ENCODE results near the gene CACNB4. TPM values are rescaled to one million over a fixed set of nuclear protein-coding genes. Genes with fewer than 3 reads are reported as not detected.

CACNB4 gene
- total and polyA plus RNA-seq, 4 donors, result 13.8 to 62.9 (median 23.6) TPM

DNA sequence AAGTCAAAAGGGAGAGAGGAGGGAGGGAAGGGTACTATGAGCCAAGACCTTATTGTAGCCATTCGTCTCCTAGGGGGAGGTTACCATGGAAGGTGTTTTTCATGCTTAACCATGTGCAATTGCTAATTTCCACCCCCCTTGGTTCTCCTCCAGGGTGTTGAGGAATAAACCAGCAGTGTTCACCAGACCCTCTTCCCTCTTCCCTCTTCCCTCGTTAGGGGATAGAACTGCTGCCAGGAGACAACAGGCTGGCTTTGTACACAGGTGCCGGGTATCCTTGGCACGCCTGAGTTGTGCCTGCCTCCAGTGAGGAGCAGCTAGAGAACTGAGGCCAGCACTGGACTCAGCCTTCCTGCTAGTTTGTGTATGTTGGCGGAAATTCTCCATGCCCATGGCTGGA lies 229.6 kb downstream of the CACNB4 start:
- no peaks in the 10 kb centered on the region for H3K4me1 ChIP-seq (ENCODE audit: control insufficient read depth, insufficient read depth, low read length)
- H3K27me3 ChIP-seq (ENCODE audit: control insufficient read depth, insufficient read depth, low read length), result no peaks in the 10 kb centered on the region
- H3K36me3 ChIP-seq (ENCODE audit: control insufficient read depth, insufficient read depth, low read length), result no peaks in the 10 kb centered on the region
- DNase-seq (ENCODE audit: low read depth in 4 of 6, low spot score in 6 of 6), result peak; percentile 38 to 90 (median 72)
- peak overlapping the region; percentile 50 for H3K27ac ChIP-seq (ENCODE audit: low read depth, low read length)
- no peaks in the 10 kb centered on the region for H3K9me3 ChIP-seq (ENCODE audit: control insufficient read depth, insufficient read depth, low read length)
- no peak overlapping the region for H3K4me3 ChIP-seq (ENCODE audit: low read depth, low read length)
- 19% methylated on average over 3 of the region's 5 CpGs for WGBS (ENCODE audit: insufficient coverage)

DNA sequence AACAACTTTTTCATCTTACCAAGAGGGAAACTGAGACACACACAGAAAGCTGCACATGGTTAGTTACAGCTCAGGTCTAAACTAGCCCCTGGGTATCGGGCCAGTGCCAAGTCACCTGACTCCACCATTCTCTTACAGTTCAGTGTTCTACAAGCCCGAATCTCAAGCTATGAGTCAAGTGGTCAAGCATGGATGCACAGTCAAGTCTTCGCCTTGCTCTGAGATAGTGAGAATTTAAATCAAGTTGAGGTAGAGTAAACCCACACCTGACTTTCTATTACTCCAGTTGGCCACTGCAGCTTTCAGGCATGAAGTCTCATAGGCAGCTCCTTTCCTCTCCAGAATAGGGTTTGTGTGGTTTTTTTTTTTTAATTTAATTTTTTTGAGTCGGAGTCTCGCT lies 236.1 kb downstream of the CACNB4 start:
- no peak for DNase-seq (ENCODE audit: low read depth in 4 of 6, low spot score in 6 of 6)
- no peaks in the 10 kb centered on the region for H3K36me3 ChIP-seq (ENCODE audit: control insufficient read depth, insufficient read depth, low read length)
- H3K27ac ChIP-seq (ENCODE audit: low read depth, low read length), result no peak overlapping the region
- H3K27me3 ChIP-seq (ENCODE audit: control insufficient read depth, insufficient read depth, low read length), result no peaks in the 10 kb centered on the region
- WGBS (ENCODE audit: insufficient coverage), result 100% methylated on average over 2 of the region's 5 CpGs
- no peaks in the 10 kb centered on the region for H3K9me3 ChIP-seq (ENCODE audit: control insufficient read depth, insufficient read depth, low read length)
- peaks cover 5% of the 10 kb centered on the region for H3K4me1 ChIP-seq (ENCODE audit: control insufficient read depth, insufficient read depth, low read length)
- H3K4me3 ChIP-seq (ENCODE audit: low read depth, low read length), result no peak overlapping the region

DNA sequence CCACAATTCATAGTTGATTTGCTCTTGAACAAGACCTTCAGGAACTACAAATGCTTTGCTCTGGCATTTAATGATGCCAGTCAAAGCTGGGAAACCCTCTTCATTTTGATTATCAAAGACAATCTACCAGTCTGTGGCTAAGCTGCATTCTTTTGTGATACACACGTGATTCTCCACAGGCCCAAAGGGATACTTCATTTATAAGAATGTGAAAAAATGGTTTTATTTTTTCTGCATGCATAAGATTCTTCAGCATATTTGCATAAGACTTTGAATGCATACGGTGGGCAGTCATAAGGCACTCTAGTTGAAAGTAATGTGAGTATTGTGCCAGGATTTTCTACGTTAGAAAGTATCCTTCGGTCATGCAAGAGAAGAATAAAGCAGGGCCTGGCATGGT lies 237.7 kb downstream of the CACNB4 start:
- no peaks in the 10 kb centered on the region for H3K36me3 ChIP-seq (ENCODE audit: control insufficient read depth, insufficient read depth, low read length)
- H3K4me3 ChIP-seq (ENCODE audit: low read depth, low read length), result no peak overlapping the region
- WGBS (ENCODE audit: insufficient coverage), result 76% methylated on average over 3 of the region's 4 CpGs
- H3K27me3 ChIP-seq (ENCODE audit: control insufficient read depth, insufficient read depth, low read length), result no peaks in the 10 kb centered on the region
- no peak for DNase-seq (ENCODE audit: low read depth in 4 of 6, low spot score in 6 of 6)
- H3K9me3 ChIP-seq (ENCODE audit: control insufficient read depth, insufficient read depth, low read length), result no peaks in the 10 kb centered on the region
- H3K4me1 ChIP-seq (ENCODE audit: control insufficient read depth, insufficient read depth, low read length), result peaks cover 5% of the 10 kb centered on the region
- H3K27ac ChIP-seq (ENCODE audit: low read depth, low read length), result peak overlapping the region; percentile 27

DNA sequence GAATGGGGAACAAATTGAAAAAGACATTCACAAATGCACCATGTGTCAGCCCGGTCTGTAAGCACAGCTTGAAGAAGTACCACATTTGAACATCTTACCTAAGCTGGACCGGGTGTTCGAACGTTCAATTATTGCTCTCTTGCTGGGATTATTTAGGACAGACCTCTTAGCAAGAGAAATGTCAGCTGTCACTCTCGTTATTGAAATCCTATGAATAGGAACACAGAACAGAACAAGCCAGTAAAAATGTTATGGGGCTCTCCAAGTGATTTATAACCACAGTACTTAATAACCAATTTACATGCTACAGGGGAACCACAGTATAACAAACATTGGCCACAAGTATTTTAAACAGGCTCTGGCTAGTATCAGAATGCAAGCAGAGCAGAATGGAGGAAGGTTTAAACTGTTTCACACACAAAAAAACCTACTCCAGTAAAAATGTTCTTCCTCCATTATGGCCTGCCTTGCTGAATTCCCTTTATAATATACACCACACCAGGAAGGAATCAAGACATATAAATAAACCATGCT lies 238.2 kb downstream of the CACNB4 start:
- Histone ChIP-seq H3K4me3 (ENCODE audit: low read depth, low read length) (no peak overlapping the region), H3K27ac (ENCODE audit: low read depth, low read length) (peak overlapping the region; percentile 27), H3K9me3 (ENCODE audit: control insufficient read depth, insufficient read depth, low read length) (no peaks in the 10 kb centered on the region), H3K4me1 (ENCODE audit: control insufficient read depth, insufficient read depth, low read length) (peaks cover 5% of the 10 kb centered on the region), H3K36me3 (ENCODE audit: control insufficient read depth, insufficient read depth, low read length) (no peaks in the 10 kb centered on the region), H3K27me3 (ENCODE audit: control insufficient read depth, insufficient read depth, low read length) (no peaks in the 10 kb centered on the region)
- DNase-seq (ENCODE audit: low read depth in 4 of 6, low spot score in 6 of 6), result peak in 1 of 6 donors; percentile 46
- 60% methylated on average over 1 of the region's 5 CpGs for whole genome bisulfite sequencing (ENCODE audit: insufficient coverage)

DNA sequence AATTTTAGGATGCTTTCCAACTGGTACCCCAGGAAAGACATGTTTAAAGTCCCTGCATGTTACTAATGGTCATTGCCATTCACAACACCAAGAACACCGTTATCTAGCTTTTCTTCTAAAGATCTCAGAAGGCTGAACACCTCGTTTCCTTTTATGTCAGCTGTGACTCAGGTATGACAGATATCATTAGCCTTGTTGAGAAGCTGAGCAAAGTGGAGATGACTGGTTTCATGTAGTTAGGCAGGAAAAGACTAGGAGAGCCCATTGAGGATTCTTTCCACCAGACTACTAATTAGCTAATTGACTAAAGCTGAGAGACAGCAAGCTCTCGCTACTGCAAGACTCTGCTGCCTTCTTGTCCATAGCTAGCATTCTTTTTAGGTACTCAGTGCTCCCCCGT lies 238.6 kb downstream of the CACNB4 start:
- Histone ChIP-seq H3K36me3 (ENCODE audit: control insufficient read depth, insufficient read depth, low read length) (no peaks in the 10 kb centered on the region), H3K27ac (ENCODE audit: low read depth, low read length) (peak overlapping the region; percentile 1), H3K4me3 (ENCODE audit: low read depth, low read length) (no peak overlapping the region), H3K27me3 (ENCODE audit: control insufficient read depth, insufficient read depth, low read length) (no peaks in the 10 kb centered on the region), H3K4me1 (ENCODE audit: control insufficient read depth, insufficient read depth, low read length) (peaks cover 5% of the 10 kb centered on the region), H3K9me3 (ENCODE audit: control insufficient read depth, insufficient read depth, low read length) (no peaks in the 10 kb centered on the region)
- 61% methylated on average over 3 of the region's 4 CpGs for WGBS (ENCODE audit: insufficient coverage)
- DNase-seq (ENCODE audit: low read depth in 4 of 6, low spot score in 6 of 6), result no peak

DNA sequence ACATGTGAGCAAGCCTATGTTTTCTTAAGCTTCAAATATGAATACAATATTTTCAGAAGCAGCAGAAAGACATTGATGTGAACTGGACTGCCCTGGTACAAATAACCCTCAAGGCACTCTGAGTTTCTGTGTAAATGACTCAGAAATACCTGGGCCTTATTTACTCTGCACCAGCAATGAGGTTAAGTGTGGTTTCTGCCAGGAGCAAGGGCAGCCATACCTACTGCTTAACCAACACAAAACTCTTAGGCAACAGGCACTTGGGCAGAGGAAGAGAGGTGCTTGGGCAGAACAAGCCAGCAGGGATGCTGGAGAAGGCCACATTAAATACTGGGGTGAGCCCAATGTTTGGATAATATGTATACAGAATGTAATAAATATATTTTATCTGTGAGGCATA lies 241.2 kb downstream of the CACNB4 start:
- peaks cover 5% of the 10 kb centered on the region for H3K4me1 ChIP-seq (ENCODE audit: control insufficient read depth, insufficient read depth, low read length)
- no peaks in the 10 kb centered on the region for H3K27me3 ChIP-seq (ENCODE audit: control insufficient read depth, insufficient read depth, low read length)
- H3K36me3 ChIP-seq (ENCODE audit: control insufficient read depth, insufficient read depth, low read length), result no peaks in the 10 kb centered on the region
- H3K4me3 ChIP-seq (ENCODE audit: low read depth, low read length), result no peak overlapping the region
- no peaks in the 10 kb centered on the region for H3K9me3 ChIP-seq (ENCODE audit: control insufficient read depth, insufficient read depth, low read length)
- DNase-seq (ENCODE audit: low read depth in 4 of 6, low spot score in 6 of 6), result no peak
- H3K27ac ChIP-seq (ENCODE audit: low read depth, low read length), result no peak overlapping the region

DNA sequence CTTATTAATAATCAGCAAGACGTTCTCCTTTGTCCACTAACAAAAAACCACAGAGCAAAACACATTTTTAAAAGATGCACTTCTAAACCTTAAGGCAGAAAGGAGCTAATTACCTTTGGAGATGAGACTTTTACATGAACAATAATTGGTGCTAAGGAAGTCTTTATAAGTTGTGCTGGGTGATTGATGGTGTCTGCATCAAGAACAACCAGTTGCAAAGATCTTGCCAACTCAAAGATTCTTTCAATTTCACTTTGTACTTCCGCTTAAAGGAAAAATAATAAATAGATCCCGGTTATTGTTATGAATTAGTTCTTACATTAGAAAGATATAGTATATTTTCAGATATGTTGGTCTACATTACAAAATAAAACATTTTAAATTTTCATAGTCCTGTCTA lies 243.7 kb downstream of the CACNB4 start:
- no peaks in the 10 kb centered on the region for H3K9me3 ChIP-seq (ENCODE audit: control insufficient read depth, insufficient read depth, low read length)
- no CpG with 5 or more reads among the region's 3 CpGs for WGBS (ENCODE audit: insufficient coverage)
- no peak overlapping the region for H3K27ac ChIP-seq (ENCODE audit: low read depth, low read length)
- no peak overlapping the region for H3K4me3 ChIP-seq (ENCODE audit: low read depth, low read length)
- no peak for DNase-seq (ENCODE audit: low read depth in 4 of 6, low spot score in 6 of 6)
- no peaks in the 10 kb centered on the region for H3K27me3 ChIP-seq (ENCODE audit: control insufficient read depth, insufficient read depth, low read length)
- H3K36me3 ChIP-seq (ENCODE audit: control insufficient read depth, insufficient read depth, low read length), result no peaks in the 10 kb centered on the region
- no peaks in the 10 kb centered on the region for H3K4me1 ChIP-seq (ENCODE audit: control insufficient read depth, insufficient read depth, low read length)

DNA sequence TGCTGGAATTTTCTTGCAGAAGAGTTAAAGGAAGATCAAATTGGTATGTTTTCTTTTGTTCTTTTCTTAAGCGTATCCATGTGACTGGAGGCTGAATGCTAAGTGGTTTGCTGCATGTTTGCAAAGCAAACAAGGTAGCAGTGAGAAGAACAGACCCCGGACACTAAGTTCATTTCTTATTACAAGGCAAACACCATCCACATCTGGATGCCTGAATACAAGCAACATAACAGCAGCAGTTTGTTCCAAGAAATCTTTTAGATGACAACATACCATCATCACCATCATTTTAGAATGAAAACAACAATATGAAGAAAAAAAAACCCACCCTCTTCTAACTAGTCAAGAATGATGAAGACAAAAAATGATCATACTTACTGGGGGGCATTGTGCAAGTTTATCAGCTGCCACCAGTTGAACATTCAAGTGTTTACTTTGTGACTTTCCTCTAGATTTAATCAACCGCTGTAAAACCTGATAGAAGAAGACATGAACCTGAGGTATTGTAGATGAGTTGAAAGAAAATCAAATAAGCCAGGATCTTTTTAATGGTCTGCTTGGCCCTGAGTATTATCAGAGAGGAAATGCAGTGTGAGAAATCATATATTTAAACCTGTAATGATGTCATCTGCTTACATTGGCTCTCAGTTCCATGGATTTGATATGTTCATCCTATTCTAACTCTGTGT lies 245.6 kb downstream of the CACNB4 start:
- no peaks in the 10 kb centered on the region for H3K4me1 ChIP-seq (ENCODE audit: control insufficient read depth, insufficient read depth, low read length)
- H3K36me3 ChIP-seq (ENCODE audit: control insufficient read depth, insufficient read depth, low read length), result no peaks in the 10 kb centered on the region
- H3K27ac ChIP-seq (ENCODE audit: low read depth, low read length), result peak overlapping the region; percentile 64
- DNase-seq (ENCODE audit: low read depth in 4 of 6, low spot score in 6 of 6), result peak in 1 of 6 donors; percentile 23
- no peak overlapping the region for H3K4me3 ChIP-seq (ENCODE audit: low read depth, low read length)
- H3K9me3 ChIP-seq (ENCODE audit: control insufficient read depth, insufficient read depth, low read length), result no peaks in the 10 kb centered on the region
- 84% methylated on average over 2 of the region's 3 CpGs for WGBS (ENCODE audit: insufficient coverage)
- H3K27me3 ChIP-seq (ENCODE audit: control insufficient read depth, insufficient read depth, low read length), result no peaks in the 10 kb centered on the region

DNA sequence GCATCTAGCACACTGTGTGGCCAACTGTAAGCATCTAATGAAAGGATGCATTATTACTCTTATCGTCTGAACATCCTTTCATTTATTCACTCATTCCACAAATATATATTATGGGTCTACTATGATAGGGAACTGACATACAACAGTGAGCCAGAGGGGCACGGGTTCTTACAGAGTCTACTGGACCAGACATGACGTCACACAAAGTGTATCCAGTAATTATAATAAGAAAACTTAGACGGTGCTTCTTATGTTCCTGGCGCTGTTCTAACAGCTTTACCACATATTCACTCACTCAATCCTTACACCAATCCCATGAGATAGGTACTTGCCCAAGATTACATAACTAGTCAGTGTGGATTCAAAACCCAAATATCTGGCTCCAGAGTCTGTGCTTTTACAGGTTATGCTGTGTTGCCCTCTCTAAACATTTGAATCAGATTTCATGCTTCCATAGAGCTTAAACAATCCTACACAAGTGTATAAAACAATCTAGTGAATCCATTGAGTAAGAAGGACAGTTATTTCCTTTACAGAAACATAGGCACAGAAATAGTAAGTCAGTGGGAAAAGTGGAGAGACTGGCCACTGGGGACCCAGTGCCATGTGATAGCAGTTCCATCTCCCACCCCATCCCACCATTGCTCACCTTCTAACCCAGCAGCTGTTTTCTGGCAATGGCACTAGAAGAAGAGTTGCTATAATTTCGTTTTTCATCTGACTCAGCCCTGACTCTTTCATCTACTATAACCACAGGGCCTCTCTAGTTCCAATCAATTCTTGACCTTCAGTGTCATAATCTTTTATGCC lies 246.4 kb downstream of the CACNB4 start:
- Histone ChIP-seq H3K4me3 (ENCODE audit: low read depth, low read length) (no peak overlapping the region), H3K9me3 (ENCODE audit: control insufficient read depth, insufficient read depth, low read length) (no peaks in the 10 kb centered on the region), H3K27ac (ENCODE audit: low read depth, low read length) (peak overlapping the region; percentile 64), H3K36me3 (ENCODE audit: control insufficient read depth, insufficient read depth, low read length) (no peaks in the 10 kb centered on the region), H3K27me3 (ENCODE audit: control insufficient read depth, insufficient read depth, low read length) (no peaks in the 10 kb centered on the region), H3K4me1 (ENCODE audit: control insufficient read depth, insufficient read depth, low read length) (no peaks in the 10 kb centered on the region)
- WGBS (ENCODE audit: insufficient coverage), result 80% methylated on average over 3 of the region's 6 CpGs
- no peak for DNase-seq (ENCODE audit: low read depth in 4 of 6, low spot score in 6 of 6)
